ENCODE results near the gene DPH2.

The DPH2 gene

GRCh38 chr1:43969416-43969745, 429 bp upstream of the DPH2 start:
- ATAC-seq (no peak), DNase-seq (no peak)

DNA sequence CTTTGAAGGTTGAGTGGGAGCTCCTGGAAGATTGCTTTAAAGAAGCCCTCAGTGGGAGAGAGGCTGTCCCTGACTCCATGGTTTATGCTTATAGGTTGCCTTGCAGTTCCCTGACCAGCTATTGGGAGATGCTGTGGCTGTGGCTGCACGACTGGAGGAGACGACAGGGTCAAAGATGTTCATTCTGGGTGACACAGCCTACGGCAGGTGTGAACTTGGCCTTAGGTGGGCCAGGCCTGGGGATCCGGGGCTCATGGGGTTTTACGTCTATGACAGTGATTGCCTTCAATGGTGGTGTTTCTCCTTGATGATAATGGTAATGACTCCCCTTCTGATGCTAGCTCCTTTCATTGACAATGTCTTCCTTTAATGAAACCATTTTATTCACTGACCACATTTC, 692 bp downstream of the DPH2 start:
- no peak for DNase-seq
- ATAC-seq = no peak

DNA sequence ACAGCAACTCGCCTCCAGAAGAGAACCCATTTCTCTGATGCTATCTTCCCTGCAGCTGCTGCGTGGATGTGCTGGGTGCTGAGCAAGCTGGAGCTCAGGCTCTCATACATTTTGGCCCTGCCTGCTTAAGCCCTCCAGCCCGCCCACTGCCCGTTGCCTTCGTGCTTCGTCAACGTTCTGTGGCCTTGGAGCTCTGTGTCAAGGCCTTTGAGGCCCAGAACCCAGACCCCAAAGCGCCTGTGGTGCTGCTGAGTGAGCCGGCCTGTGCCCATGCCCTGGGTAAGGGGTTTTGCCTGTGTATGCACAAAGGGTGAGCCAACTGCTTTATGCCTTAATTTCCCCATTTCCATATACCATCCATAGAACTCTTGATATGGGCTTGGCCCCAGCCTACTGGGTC, 1.1 kb downstream of the DPH2 start:
- DNase-seq (no peak), ATAC-seq (no peak)

GRCh38 chr1:43971336-43971980, 1.6 kb downstream of the DPH2 start:
- DNase-seq (no peak), ATAC-seq (no peak)

- DNase-seq (peak; percentile 19), ATAC-seq (no peak)
Observed at GRCh38 chr1:43973981-43974442, 4.2 kb downstream of the DPH2 start.

GRCh38 chr1:43974443-43975248, 4.8 kb downstream of the DPH2 start, which contains the start of gene ATP6V0B:
Gene ATP6V0B, plus strand, starts transcription at chr1:43974960. Its CDS starts 81 bp downstream, at chr1:43975041.
- DNase-seq = peak; percentile 98

DNA sequence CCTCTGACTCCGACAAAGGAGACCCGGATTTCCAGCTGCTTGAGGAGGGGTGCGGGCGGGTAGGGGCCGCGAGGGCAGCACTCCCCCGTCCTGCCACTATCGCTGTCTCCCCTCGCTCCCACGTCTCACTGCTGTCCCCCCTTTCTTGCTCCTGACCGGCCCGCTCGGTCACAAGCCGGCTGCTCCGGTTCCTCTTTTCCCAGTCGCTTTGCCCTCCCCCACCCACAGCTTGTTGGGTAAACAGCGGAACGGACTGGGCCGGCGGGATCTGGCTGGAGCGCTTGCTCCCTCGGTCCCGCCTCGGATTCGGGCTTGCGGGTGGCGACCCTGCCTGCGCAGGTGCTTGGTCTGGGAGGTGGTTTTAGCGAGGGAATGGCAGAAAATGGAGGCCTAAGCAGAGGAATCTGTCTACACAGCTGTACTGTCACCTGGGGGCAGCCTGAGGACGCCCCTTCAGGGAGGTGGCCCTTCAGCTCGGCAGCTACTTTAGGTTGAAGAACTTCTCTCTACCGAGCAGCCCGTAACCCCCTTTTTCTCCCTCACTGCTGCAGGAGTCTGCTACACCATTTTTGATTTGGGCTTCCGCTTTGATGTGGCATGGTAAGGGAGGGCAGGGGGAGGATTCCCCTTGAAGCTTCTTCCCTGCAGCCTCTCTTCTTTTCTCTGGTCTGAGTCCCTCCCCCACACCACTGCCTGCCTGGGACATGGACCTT, 5.6 kb downstream of the DPH2 start:
- DNase-seq = no peak
- peak; percentile 1 for ATAC-seq

More at GRCh38 chr1:43974443-43975248, 4.8 kb downstream of the DPH2 start, which contains the start of gene ATP6V0B:
- ATAC-seq = peak; percentile 73

DNA sequence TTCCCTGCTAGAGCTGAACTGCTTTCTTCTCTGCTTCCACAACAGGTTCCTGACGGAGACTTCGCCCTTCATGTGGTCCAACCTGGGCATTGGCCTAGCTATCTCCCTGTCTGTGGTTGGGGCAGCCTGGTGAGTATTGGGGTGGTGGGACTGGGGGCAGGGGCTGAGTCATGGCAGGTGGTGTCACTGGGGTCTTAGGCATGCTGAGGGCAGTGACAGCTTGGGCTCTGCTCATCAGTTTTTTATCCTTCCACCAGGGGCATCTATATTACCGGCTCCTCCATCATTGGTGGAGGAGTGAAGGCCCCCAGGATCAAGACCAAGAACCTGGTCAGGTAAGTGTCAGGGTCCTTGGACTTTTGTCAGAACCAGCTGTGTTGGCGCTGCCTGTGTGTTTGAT, 6.2 kb downstream of the DPH2 start:
- no peak for ATAC-seq
- DNase-seq = no peak

DNA sequence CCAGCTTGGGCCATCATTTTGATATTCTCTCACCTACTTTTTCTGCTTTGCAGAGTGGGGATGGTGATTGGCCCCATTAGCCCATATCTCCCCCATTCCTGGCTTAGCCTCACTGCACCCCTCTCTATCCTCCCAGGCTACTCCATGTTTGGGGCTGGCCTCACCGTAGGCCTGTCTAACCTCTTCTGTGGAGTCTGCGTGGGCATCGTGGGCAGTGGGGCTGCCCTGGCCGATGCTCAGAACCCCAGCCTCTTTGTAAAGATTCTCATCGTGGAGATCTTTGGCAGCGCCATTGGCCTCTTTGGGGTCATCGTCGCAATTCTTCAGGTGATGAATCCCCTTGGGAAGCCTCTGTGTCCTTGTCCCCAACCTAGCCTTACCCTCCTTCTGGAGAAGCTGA, 7.1 kb downstream of the DPH2 start:
- ATAC-seq = no peak
- DNase-seq = no peak

- DNase-seq (no peak), ATAC-seq (no peak)
Observed at GRCh38 chr1:43977376-43978263, 7.8 kb downstream of the DPH2 start.

- DNase-seq = no peak
- ATAC-seq = no peak
Observed at GRCh38 chr1:43978264-43978550, 8.4 kb downstream of the DPH2 start.

DNA sequence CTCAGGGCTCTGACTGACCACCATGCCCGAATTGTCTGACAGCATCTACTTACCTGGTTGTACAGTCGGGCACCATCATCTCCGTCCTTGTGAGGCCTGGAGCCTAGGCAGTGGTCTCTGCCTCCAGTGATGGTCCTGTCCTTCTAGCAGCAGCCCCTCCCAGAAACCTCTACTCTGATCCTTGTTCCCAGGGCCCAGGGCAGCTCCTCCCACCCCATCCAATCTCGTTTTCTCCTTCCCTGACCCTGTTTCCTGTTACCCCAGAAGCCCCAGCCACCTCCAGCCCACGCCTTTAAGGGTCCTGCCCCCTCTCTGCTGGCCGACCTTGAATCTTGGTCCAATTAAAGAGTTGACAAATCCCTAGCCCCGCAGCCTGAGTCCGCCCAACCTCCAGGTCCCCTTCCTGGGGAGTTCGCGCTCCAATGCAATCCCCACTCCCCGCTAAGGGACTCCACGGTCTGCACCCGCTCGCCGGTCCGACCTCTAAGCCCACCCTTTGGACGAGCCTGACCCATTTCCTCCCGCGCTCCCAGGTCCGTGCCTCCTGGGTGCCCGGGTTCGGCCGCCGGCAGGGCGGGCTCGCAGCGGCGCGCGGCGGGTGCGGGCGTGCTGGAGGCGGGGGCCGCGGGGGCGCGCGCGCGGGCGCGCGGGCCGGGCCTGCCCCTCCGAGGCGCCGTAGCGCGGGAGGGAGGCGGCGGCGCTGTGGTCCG, 8.9 kb downstream of the DPH2 start, which contains the start of gene B4GALT2:
TSS of gene B4GALT2 (plus strand) at position 660 of the 710 bp plus-strand sequence. CDS start 1,951 bp downstream, outside the sequence.
- ATAC-seq (peak; percentile 9), DNase-seq (peak; percentile 68)

GRCh38 chr1:43979261-43979527, 9.4 kb downstream of the DPH2 start:
- DNase-seq = no peak
- ATAC-seq = no peak

- peak; percentile 60 for DNase-seq
- ATAC-seq = peak; percentile 38
Observed at GRCh38 chr1:43979528-43980254, 9.9 kb downstream of the DPH2 start.

- no peak for ATAC-seq
- no peak for DNase-seq
Observed at GRCh38 chr1:43980255-43981134, 10.7 kb downstream of the DPH2 start.

- no peak for DNase-seq
- ATAC-seq = no peak
Observed at GRCh38 chr1:43981135-43981491, 11.3 kb downstream of the DPH2 start.

- DNase-seq (no peak), ATAC-seq (no peak)
Observed at GRCh38 chr1:43981636-43982035, 11.8 kb downstream of the DPH2 start.

DNA sequence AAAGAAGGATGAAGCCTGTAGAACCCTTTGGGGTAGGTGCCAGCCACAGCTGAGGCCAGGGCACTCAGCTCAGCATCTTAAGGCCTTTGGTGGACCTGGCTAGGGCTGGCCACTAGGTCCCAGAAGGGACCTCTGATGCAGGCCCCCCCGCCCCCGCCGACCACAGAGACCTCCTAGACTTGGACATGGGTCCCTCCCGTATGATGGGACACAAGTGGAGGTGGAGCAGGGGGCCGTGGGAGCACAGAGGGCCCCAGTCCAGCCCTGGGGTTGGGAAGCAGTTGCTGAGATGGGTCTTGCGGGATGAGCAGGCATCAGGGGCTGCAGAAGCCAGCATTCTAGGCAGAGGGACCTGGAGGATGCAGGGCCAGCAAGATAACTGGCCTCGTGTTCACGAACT, 12.4 kb downstream of the DPH2 start:
- ATAC-seq = no peak

DNA sequence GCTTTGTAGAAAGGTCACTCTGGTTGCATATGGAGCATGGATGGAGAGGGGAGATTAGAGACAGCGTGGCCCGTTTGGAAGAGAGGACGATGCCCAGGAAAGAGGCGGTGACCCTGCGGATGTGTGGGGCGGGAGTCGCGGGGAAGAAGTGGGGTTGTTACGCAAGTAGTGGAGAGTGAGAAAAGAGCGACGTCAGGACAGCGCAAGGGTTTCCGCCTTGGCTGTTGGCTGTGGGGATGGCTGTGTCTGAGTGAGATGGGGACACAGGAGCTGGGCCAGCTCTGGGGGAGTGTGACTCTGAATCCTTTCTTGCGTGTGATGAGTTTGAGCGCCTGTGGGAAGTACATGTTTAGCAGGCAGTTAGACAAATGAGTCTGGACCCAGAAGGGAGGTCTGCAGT, 13.0 kb downstream of the DPH2 start:
- DNase-seq (no peak), ATAC-seq (no peak)

More for the DNA sequence above, 12.4 kb downstream of the DPH2 start:
- no peak for DNase-seq

Measured in stimulated activated naive CD8-positive, alpha-beta T cell treated with anti-CD3 and anti-CD28 coated beads, Interleukin-15, Interleukin-2, amounts not matched to agents 100 U/mL and 50 U/mL, for 24 hours (primary cell).